Heart right ventricle (tissue), 16 donors: ENCODE measurements around the gene AQP7. TPM values are rescaled to one million over a fixed set of nuclear protein-coding genes. Genes with fewer than 3 reads are reported as not detected.
"Not testable (repeated sequence)": the region's sequence is repeated elsewhere in the genome, so short reads cannot be mapped to it uniquely, and the experiment has no call there.

Source experiments
- ATAC-seq, 8 donors: fragments of 200-7000 bp; cut with Tn5 transposase; one replicate each; pipeline ENCODE4 v1.9.1; 2020; ENCODE audit warnings: mild to moderate bottlenecking in 8 of 8, moderate library complexity in 8 of 8, moderate number of reproducible peaks in 1 of 8
- DNase-seq, 2 donors: peaks; one replicate each; pipeline ENCODE4 v3.0.0-alpha.2; 2020
- H3K27ac ChIP-seq, 10 donors: fragments of 200-600 bp; sonication (generic) in 2 of 10; one replicate each; pipeline versions ENCODE4 v1.5.0 to v1.8.0; 2020 to 2022; ENCODE audit warnings: mild to moderate bottlenecking in 3 of 10
- H3K27me3 ChIP-seq, 7 donors: fragments of 200-600 bp; one replicate each; pipeline ENCODE4 v1.8.0; 2021 to 2022; ENCODE audit warnings: mild to moderate bottlenecking in 2 of 7
- H3K36me3 ChIP-seq, 9 donors: fragments of 200-600 bp; sonication (generic) in 1 of 9; one replicate each; pipeline versions ENCODE4 v1.5.0 to v1.8.0; 2020 to 2022; ENCODE audit warnings: mild to moderate bottlenecking in 2 of 9
- H3K4me1 ChIP-seq, 9 donors: fragments of 200-600 bp; sonication (generic) in 1 of 9; one replicate each; pipeline versions ENCODE4 v1.5.0 to v1.8.0; 2020 to 2022; ENCODE audit warnings: mild to moderate bottlenecking in 4 of 9
- H3K4me3 ChIP-seq, 10 donors: fragments of 200-600 bp; sonication (generic) in 2 of 10; one replicate each; pipeline versions ENCODE4 v1.5.0 to v1.8.0; 2020 to 2022; ENCODE audit warnings: mild to moderate bottlenecking in 7 of 10, moderate library complexity in 2 of 10
- H3K9me3 ChIP-seq, 11 donors: fragments of 200-600 bp in 10 of 11; sonication (generic) in 2 of 11; one replicate each; pipeline versions ENCODE4 v1.5.0 to v1.8.0; 2013 to 2022; ENCODE audit warnings: mild to moderate bottlenecking in 2 of 11, control low read depth in 1 of 11, moderate library complexity in 1 of 11
- WGBS, 2 donors: extraction: QIAGEN DNeasy Blood & Tissue Kit; methylation state at CpG; one replicate each; pipeline ENCODE4 v1.1.7; 2013; ENCODE audit warnings: inconsistent platforms in 1 of 2; 5-methylcytosine and 5-hydroxymethylcytosine counted together
- intact Hi-C, 10 donors: fragments of 100-400 bp; cut with DNase I; formaldehyde crosslinking; loops; one replicate each; pipeline versions ENCODE4 v1.11.1 to v1.14.2; 2022
- polyA plus RNA-seq, 2 donors: library from polyadenylated mRNA; stranded (reverse); fragments of 200-250 nt; gene quantifications; one replicate each; pipeline ENCODE4 v1.2.3, GENCODE V29; 2013
- total RNA-seq, 10 donors: library from RNA; stranded (reverse); fragmentation: NEBNext Ultra II Directional in 3 of 10; extraction: Animal tissue kit (Norgen Biotek cat#: 25700) in 3 of 10; gene quantifications; one replicate each; pipeline versions ENCODE4 v1.2.1 to v1.2.4, GENCODE V29; 2021 to 2023
- TF ChIP-seq, protein P1 (sequence below), 9 donors: fragments of 200-600 bp; sonication (generic) in 2 of 9; IDR thresholded peaks; one replicate each; pipeline versions ENCODE4 v1.5.0 to v1.8.0; 2021 to 2022; ENCODE audit warnings: antibody characterized with exemption in 9 of 9, mild to moderate bottlenecking in 5 of 9, moderate library complexity in 1 of 9
- donor health status: Arrhythmogenic right ventricular cardiomyopathy.
- donor health status: ischemic (EF 13 %, LVEDD 7.1; RV severe dilation, severe dysfunction).
- donor health status: healthy with polysubstance abuse.
- donor health status: DM: no; HTN: yes; CAD: no.
- donor health status: DM: no; HTN: no; CAD: no.
- donor health status: ischemic (EF 25% LVEDD 6.9; RV normal size, moderate dysfunction).
- donor health status: ischemic (EF 25% LVEDD 5.7; RV mildly dilated, moderate dysfunction).
- donor health status: healthy.
- donor health status: DM: yes; HTN: yes; CAD: no.
- donor health status: Ischemic cardiomyopathy.
- donor health status: ischemic (EF 35%, LVEDD 5.7; RV mildly dilated, moderate dysfunction).
- donor health status: nonischemic (EF 11% LVEDD 7.7; RV severe dilation, severe dysfunction).
- donor health status: DM: yes; HTN: yes; CAD: no.
- donor health status: PGD.
- donor health status: ischemic (EF 29% LVEDD 5.4; RV normal size, mild dysfunction).
- donor health status: nonischemic (EF 23%, LVEDD 6.1; RV moderate dilation, normal function).

AQP7 gene
- total and polyA plus RNA-seq, 12 donors, result 28.2 to 255 (median 133) TPM

DNA sequence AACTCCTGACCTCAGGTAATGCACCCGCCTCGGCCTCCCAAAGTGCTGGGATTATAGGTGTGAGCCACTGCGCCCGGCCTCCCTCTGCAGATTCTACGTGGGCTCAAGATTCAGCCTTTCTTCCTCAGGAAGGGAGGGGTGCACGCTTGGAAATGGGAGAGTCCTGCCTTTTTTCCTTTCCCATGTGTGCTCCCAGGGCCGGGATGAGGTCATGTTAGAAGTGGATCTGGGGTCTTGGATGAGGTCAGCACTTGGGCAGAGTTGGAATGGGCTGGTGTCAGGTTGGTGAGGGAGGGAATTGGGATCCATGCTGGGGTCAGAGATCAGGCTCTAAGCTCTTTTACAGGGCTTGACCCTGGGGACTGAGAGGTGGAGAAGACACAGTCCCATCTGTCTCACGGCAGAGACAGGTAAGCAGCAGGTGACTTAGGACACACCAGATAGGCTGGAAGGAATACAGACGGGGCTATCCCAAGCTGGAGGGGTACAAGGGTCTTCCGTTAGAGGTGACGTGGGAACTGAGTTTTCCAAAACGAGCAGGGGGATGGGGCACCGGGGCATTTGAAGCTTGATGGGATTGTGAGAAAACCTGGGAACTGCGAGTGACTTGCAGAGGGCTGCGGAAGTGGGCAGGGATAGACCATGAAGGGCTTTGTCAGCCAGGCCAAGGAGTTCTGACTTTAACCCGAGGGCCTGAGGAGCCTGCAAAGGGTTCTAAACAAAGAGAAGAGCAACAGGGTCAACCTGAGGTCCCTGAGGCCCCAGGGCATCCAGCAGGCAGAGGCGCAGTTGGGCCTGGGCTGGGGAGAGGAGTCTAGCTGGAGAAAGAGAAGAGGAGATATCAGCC is 1.8 kb upstream of the AQP7 start:
- DNase-seq, result no peak
- Histone ChIP-seq H3K27me3 (no peaks in the 10 kb centered on the region), H3K36me3 (peaks cover 0 to 8% (median 0%) of the 10 kb centered on the region in 9 donors), H3K9me3 (no peaks in the 10 kb centered on the region), H3K4me3 (no peak overlapping the region), H3K27ac (peak overlapping the region in 8 of 10 donors; percentile 84 to 96 (median 92)), H3K4me1 (peaks cover 10 to 64% (median 39%) of the 10 kb centered on the region in 9 donors)
- WGBS, 2 donors, result 72 to 75% methylated on average over 17 of the region's 17 CpGs
- TF ChIP-seq, protein P1, sequence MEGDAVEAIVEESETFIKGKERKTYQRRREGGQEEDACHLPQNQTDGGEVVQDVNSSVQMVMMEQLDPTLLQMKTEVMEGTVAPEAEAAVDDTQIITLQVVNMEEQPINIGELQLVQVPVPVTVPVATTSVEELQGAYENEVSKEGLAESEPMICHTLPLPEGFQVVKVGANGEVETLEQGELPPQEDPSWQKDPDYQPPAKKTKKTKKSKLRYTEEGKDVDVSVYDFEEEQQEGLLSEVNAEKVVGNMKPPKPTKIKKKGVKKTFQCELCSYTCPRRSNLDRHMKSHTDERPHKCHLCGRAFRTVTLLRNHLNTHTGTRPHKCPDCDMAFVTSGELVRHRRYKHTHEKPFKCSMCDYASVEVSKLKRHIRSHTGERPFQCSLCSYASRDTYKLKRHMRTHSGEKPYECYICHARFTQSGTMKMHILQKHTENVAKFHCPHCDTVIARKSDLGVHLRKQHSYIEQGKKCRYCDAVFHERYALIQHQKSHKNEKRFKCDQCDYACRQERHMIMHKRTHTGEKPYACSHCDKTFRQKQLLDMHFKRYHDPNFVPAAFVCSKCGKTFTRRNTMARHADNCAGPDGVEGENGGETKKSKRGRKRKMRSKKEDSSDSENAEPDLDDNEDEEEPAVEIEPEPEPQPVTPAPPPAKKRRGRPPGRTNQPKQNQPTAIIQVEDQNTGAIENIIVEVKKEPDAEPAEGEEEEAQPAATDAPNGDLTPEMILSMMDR (IDR thresholded peaks at IDR 0.05), result no peak
- ATAC-seq, result peak; percentile 48 to 91 (median 75)
- intact Hi-C loops, result loop anchor here in 2 of 10 donors (1.0 to 10.0 kb wide), 4 partner anchors 13 to 111 kb away; no protein-coding TSS in a partner anchor

DNA sequence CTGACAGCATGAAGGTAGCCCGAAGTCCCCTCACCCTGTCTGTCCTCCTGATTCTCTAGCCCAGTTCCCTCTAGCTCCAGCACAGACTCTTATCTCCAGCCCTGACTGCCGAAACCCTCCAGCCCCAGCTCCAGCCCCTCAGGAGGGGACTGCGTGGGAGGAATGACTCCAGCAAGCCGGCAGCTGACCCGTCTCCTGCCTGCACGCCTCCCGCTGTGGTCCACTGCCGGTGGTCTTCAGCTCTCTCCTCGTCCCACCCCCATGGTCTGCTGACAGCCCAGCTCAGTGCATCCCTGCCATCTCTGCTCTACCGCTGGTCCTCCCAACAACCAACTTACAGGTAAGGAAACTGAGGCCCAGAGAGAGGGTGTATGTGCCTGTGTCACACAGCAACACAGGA is 559 bp downstream of the AQP7 start:
- ATAC-seq, H3K9me3 ChIP-seq, H3K27me3 ChIP-seq, DNase-seq, H3K36me3 ChIP-seq: not testable (repeated sequence)
- peak overlapping the region; percentile 38 to 64 (median 58) for H3K4me3 ChIP-seq
- H3K4me1 ChIP-seq, result peaks cover 10 to 68% (median 39%) of the 10 kb centered on the region in 9 donors
- intact Hi-C loops, result loop anchor here in 2 of 10 donors (5.0 to 10.0 kb wide), 2 partner anchors 65 to 113 kb away; no protein-coding TSS in a partner anchor
- H3K27ac ChIP-seq, result peak overlapping the region; percentile 72 to 96 (median 91)
- WGBS, 2 donors, result 6 to 35% methylated on average over 9 of the region's 10 CpGs

DNA sequence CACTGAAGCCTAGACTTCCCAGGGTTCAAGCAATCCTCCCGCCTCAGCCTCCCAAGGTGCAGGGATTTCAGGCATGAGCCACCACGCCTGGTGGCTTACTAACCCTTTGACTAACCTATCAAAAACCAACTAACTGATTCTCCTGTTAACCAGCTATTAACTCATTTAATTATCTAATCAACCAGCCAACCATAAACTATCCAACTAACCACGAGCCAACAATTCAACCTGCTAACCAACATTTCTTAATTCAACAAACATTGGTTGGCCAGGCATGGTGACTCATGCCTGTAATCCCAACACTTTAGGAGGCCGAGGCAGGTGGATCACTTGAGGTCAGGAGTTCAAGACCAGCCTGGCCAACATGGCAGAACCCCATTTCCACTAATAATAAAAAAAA is 3.3 kb downstream of the AQP7 start:
- WGBS, 2 donors, result 90 to 95% methylated on average over 4 of the region's 4 CpGs
- intact Hi-C loops, ATAC-seq, H3K9me3 ChIP-seq, DNase-seq, H3K36me3 ChIP-seq, H3K27me3 ChIP-seq, H3K4me3 ChIP-seq: not testable (repeated sequence)
- peaks cover 6 to 68% (median 29%) of the 10 kb centered on the region in 9 donors for H3K4me1 ChIP-seq
- H3K27ac ChIP-seq, result peak overlapping the region in 4 of 10 donors; percentile 9 to 94 (median 62)

DNA sequence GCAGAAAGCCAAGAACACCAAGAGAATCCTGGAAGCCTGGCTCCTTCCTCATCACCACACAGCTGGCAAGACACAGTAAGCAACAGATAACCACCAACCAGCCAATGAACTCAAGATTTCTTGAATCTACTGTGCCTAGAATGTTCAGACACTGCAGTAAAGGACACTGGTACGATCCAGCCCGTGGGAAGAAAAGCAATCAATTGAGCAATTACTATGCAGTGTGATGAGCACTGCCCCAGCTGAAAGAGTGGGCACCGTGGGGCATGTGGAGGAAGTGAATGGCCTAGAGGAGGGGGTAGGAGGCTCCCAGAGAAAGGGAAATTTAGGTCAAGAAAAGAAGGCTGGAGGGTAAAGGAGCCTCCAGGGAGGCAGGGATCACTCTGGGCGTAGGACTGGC is 4.6 kb downstream of the AQP7 start:
- H3K9me3 ChIP-seq, ATAC-seq, H3K27me3 ChIP-seq, DNase-seq, H3K4me3 ChIP-seq, intact Hi-C loops, H3K36me3 ChIP-seq: not testable (repeated sequence)
- Histone ChIP-seq H3K4me1 (peaks cover 3 to 68% (median 25%) of the 10 kb centered on the region in 9 donors), H3K27ac (peak overlapping the region in 1 of 10 donors; percentile 26)
- 70 to 81% methylated on average over 3 of the region's 4 CpGs for WGBS, 2 donors

DNA sequence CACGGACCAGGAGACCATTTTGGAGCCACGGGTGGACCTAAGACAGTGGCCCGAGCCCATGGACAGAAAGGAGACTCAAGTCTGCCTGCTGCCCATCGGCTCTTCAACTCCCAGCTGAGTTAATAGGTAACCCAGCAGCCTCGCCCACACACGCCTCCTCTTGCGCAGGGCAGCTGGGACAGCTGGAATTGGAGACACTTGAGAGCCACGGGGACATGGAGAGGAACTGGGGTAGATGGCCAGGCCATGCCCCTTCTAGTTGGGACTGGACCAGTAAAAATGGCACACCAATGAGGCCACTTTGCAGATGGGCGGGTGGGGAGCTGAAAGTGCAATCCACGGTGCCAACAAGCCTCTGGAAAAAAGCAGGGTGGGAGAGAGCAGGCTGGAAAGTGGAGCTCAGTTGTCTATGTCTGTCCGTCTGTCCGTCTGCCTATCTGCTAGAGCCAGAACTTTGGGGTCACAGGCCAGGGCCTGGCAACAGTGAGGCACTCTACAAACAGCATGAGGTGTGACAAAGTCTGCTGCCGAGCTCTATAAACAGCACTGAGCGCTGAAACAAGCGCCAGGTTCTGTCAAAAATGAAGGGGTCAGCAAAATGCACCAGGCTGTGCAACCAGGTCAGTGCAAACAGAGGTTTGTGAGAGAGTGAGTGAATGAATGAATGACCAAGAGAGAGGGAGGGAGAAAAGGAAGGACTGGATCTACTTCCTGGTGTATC is 7.0 kb downstream of the AQP7 start:
- peak in 1 of 2 donors; percentile 42 for DNase-seq
- H3K36me3 ChIP-seq, H3K4me3 ChIP-seq, intact Hi-C loops, H3K9me3 ChIP-seq, H3K27me3 ChIP-seq, ATAC-seq: not testable (repeated sequence)
- 71 to 74% methylated on average over 15 of the region's 15 CpGs for WGBS, 2 donors
- Histone ChIP-seq H3K4me1 (peaks cover 8 to 67% (median 26%) of the 10 kb centered on the region in 9 donors), H3K27ac (peak overlapping the region in 9 of 10 donors; percentile 26 to 94 (median 88))

DNA sequence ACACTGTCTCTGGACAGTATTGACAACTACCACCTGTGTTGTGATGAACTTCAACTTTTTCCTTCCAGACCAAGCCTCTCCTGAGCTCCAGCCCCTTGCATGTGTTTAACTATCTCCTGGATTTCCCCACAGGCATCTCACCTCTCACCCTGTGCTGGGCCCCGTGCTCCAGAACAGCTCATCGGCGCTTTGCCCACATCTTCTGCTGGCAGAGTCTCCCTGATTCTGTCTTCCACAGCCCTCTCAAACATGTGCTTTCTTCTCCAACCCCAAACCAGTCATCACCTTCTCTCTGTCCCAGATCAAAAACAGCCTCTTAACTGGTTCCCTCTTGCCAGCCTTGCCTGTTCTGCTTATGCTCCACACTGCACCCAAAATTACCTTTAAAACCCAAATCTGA is 8.4 kb downstream of the AQP7 start:
- DNase-seq, result peak in 1 of 2 donors; percentile 44
- H3K4me1 ChIP-seq, result peaks cover 8 to 65% (median 25%) of the 10 kb centered on the region in 9 donors
- H3K36me3 ChIP-seq, H3K4me3 ChIP-seq, ATAC-seq, intact Hi-C loops, H3K27me3 ChIP-seq, H3K9me3 ChIP-seq: not testable (repeated sequence)
- 33 to 54% methylated on average over 3 of the region's 3 CpGs for WGBS, 2 donors
- H3K27ac ChIP-seq, result peak overlapping the region; percentile 27 to 94 (median 87)
